ENCODE data around the gene SSX2IP.

The SSX2IP gene

GRCh38 chr1:84708031-84708430, 17.8 kb upstream of the SSX2IP start:
- DNase-seq (ENCODE audit: low spot score): no peak

DNA sequence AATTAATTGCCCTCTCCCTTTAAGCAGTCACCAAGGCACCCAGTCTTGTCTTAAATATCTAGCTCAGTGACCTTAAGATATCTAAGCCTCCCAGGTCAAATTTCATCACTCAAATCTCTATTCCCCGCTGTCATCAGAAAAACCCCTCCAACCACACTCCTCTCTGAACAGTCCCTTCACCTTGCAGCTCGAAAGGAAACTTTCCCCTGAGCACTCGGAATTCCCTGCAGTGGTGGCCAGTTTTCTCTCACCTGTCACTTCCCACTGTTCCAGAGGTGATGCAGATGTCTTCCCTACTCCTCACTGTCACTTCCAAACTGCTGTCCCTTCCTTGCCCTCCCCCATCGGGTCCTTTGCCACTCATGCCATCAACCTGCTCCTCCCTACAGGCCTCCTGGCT, 15.3 kb upstream of the SSX2IP start:
- no peak for DNase-seq (ENCODE audit: low spot score)

GRCh38 chr1:84704872-84705417, 14.7 kb upstream of the SSX2IP start:
- DNase-seq (ENCODE audit: low spot score): no peak

DNA sequence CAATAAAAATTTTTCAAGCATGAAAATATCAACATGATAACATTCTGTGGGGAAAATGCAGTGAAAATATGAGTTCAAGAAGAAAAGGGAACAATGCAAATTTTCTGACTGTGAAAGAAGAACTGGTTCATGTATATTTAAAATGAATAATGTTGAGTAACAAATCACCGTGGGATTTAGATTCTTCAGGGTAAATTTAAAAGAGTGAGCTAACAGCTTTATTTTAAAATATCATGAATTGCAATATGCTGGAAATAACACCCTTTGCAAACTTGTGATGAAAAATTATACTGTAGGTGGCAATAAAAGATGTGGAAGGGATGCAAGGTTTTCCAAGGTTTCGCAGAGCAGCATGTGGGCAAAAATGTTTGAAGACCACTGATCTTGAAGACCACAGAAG, 13.2 kb upstream of the SSX2IP start:
- DNase-seq (ENCODE audit: low spot score): no peak

- DNase-seq (ENCODE audit: low spot score): no peak
Measured at GRCh38 chr1:84702143-84702542, 11.9 kb upstream of the SSX2IP start.

- no peak for DNase-seq (ENCODE audit: low spot score)
Measured at GRCh38 chr1:84701376-84701775, 11.1 kb upstream of the SSX2IP start.

GRCh38 chr1:84700070-84700469, 9.8 kb upstream of the SSX2IP start:
- DNase-seq (ENCODE audit: low spot score): no peak

DNA sequence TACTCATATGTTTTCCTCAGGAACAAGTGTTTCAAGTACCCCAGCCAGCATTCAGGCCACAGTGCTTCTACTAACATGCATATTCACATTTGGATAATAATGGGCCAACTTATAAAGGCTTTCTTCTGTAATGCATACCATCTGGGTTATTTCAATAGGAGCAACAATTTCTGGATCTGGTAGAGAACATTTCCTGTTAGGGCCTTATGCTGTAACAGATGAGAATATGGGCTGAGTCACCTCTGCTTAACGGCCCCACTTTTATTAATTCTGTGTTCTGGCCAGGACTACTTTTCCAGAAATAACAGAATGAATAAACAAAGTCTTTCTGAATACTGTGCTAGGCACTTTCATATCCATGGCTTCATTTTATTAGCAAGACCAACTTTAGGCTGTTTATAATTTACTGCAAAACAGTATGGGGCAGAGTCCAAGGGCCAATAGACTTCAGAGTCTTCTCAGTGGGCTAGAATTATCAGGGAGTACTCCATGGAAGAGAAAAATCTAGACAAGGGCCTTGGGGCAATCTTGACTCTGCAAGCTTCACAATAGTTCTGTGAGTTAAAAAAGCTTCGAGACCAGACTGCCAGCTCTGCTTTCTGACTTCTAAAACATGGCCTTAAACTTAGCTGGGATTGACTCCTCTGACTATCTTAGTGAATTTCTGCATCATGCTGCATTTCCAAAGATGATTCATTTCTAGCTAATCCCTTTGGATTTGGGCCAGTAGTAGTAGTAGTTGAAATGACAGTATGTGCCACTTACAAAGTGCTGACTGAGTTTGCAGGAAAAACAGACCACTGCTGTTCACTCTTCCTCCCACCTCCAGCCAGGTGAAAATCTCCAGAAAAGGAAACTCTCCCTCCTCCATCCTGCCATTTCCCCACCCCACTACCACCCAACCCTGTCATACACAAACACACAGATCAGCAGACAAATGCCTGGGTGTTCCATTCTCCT, 8.2 kb upstream of the SSX2IP start:
- peak; percentile 94 for DNase-seq (ENCODE audit: low spot score)

DNA sequence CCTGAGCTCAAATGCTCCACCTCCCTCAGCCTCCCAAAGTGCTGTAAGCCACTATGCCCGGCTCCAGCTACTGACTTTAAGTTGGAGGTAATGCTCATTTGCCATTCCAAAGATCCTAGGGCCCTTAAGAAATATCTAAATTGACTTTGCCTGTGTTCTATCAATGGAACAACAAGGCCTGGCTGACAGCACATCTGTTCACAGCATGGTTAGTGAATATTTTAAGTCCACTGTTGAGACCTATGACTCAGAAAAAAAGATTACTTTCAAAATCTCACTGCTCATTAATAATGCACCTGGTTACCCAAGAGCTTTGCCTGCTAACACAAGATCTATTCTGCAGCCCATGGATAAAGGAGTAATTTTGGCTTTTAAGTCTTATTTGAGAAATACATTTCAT, 3.5 kb upstream of the SSX2IP start:
- DNase-seq (ENCODE audit: low spot score): no peak

GRCh38 chr1:84693005-84693404, 2.7 kb upstream of the SSX2IP start:
- no peak for DNase-seq (ENCODE audit: low spot score)

DNA sequence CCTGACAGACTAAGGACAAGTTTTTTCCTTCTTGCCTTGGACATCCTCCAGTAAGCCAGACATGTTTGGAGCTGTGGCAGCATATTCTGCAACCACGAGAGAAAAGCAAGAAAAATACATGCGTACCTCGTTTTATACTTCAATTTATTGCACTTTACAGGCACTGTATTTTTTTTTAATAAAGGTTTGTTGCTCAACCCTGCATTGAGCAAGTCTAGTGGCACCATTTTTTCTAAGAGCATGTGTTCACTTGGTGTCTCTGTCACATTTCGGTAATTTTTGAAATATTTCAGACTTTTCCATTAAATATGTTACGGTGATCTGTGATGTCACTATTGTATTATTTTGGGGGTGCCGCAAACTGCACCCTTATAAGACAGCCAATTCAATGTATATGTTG, 2.1 kb upstream of the SSX2IP start:
- no peak for DNase-seq (ENCODE audit: low spot score)

- peak; percentile 33 for DNase-seq (ENCODE audit: low spot score)
Measured at GRCh38 chr1:84691122-84691783, 992 bp upstream of the SSX2IP start.

- peak; percentile 80 for DNase-seq (ENCODE audit: low spot score)
Measured at GRCh38 chr1:84689514-84690396, 506 bp downstream of the SSX2IP start.

DNA sequence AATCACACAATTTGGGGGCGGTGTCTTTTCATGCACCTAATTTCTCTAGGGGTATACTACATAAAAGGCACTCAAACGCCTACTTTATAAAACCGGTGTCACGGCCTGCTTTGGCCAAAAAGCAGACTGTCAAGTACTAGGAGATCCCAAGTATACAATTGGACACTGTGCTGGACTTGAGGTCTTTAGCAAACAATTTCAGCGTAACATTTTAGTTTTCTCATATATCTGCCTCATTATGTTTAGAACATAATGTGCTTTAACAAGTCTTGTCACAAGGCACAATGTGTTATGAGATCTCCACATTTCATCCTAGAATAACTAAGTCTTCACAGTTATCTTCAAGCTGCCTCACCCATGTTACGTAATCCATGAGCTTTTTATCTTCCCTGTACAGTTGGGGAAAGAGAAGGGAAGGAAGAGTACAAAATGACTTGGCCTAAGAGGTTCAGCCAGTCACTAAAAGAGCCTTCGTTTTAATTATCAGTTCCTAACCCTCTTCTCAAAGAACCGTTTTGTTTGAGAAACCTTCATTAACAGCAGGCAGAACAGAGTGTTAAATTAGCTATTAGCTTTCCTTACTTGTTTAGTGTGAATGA, 1.7 kb downstream of the SSX2IP start:
- DNase-seq (ENCODE audit: low spot score): no peak

GRCh38 chr1:84687714-84688462, 2.4 kb downstream of the SSX2IP start:
- DNase-seq (ENCODE audit: low spot score): no peak

DNA sequence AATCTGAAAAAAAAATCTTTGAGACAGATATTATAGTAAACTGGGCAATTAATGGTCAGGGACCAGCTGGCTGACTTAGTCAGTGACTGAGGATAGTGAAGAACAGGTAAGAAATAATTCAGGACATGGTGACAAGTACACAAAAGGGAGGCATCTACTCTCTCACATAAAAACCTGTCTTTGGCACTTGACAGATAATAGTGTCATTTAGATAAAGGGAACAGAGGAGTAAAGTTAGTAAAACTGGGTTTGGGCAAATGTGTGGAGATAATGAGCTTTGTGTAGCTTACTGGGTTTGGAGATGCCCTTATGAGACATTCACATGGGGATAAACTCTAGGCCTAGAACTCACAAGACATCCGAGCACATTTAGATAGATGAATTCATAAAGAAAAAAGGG, 4.0 kb downstream of the SSX2IP start:
- no peak for DNase-seq (ENCODE audit: low spot score)

DNA sequence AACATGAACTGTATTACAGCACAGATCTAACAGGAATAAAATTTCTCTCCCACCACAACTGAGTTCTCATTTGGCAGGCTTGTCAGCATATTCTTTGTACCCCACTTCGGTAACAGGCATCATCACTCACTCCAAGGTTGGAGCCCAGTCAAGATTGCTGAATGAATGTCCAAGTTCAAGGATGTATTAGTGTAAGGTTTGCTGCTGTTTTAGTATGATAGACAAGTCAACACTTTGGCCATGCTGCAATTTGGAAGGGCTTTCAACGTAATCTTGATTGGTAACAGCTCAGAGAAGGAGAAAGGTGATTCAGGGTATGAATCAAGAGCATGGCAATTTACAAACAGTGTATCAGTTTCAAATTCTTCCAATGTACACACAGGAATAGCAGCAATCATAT, 6.8 kb downstream of the SSX2IP start:
- no peak for DNase-seq (ENCODE audit: low spot score)

- no peak for DNase-seq (ENCODE audit: low spot score)
Measured at GRCh38 chr1:84682047-84682446, 8.2 kb downstream of the SSX2IP start.

GRCh38 chr1:84677415-84678099, 12.7 kb downstream of the SSX2IP start:
- DNase-seq (ENCODE audit: low spot score): no peak

DNA sequence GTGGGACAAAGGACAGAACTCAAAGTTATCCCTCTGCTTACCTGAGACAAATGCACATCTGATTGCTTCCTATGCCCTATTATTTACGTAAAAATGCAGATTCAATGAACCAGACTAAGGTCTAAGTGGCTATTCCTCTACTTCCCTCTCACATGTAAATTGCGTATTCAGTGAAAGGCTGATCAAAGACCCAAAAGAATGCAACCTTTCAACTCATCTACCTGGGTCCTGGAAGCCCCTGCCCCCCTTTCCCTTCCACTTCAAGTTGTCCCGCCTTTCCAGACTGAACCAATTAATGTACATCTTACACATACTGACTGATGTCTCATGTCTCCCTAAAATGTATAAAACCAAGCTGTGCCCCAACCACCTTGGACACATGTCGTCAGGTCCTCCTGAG, 14.6 kb downstream of the SSX2IP start:
- DNase-seq (ENCODE audit: low spot score): no peak
